ENCODE data around the gene MSX2. TPM values are rescaled to one million over a fixed set of nuclear protein-coding genes. Genes with fewer than 3 reads are reported as not detected.

Gene MSX2
- total and polyA plus RNA-seq, 4 donors: 0.34 to 2.1 (median 0.80) TPM

DNA sequence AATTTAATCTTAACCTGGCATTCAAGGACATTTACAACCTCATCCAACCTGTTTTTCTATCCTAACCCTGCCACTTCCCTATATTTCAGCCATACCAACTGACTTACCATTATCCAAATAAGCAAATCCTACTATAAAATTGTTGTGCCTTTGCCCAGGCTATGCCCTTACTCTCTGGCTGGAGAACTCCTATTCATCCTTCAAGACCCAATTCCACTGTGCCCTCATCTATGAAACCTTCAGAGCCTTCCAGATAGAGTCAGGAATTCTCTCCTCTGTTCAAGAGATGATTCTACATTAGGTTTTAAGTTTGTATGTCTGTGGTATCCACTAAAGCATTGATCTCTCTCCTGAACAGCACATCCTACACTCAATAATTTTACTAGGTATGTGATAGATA, 46.3 kb upstream of the MSX2 start:
- no peaks in the 10 kb centered on the region for H3K36me3 ChIP-seq (ENCODE audit: control insufficient read depth in 4 of 4, insufficient read depth in 4 of 4, low read length in 4 of 4)
- no peaks in the 10 kb centered on the region for H3K4me1 ChIP-seq (ENCODE audit: control insufficient read depth in 5 of 5, insufficient read depth in 5 of 5, low read length in 5 of 5)
- H3K9ac ChIP-seq (ENCODE audit: insufficient read depth in 1 of 2, low read length in 2 of 2): no peak overlapping the region
- DNase-seq (no peak), ATAC-seq (ENCODE audit: insufficient read depth, low FRiP score) (no peak)
- no peak overlapping the region for H3K4me3 ChIP-seq
- H3K27me3 ChIP-seq (ENCODE audit: control insufficient read depth in 3 of 3, insufficient read depth in 3 of 3, low read length in 2 of 3): peaks cover 3 to 6% (median 3%) of the 10 kb centered on the region in 3 donors
- H3K27ac ChIP-seq (ENCODE audit: low read depth in 1 of 2, low read length in 1 of 2): no peak overlapping the region
- TF ChIP-seq, protein P1, sequence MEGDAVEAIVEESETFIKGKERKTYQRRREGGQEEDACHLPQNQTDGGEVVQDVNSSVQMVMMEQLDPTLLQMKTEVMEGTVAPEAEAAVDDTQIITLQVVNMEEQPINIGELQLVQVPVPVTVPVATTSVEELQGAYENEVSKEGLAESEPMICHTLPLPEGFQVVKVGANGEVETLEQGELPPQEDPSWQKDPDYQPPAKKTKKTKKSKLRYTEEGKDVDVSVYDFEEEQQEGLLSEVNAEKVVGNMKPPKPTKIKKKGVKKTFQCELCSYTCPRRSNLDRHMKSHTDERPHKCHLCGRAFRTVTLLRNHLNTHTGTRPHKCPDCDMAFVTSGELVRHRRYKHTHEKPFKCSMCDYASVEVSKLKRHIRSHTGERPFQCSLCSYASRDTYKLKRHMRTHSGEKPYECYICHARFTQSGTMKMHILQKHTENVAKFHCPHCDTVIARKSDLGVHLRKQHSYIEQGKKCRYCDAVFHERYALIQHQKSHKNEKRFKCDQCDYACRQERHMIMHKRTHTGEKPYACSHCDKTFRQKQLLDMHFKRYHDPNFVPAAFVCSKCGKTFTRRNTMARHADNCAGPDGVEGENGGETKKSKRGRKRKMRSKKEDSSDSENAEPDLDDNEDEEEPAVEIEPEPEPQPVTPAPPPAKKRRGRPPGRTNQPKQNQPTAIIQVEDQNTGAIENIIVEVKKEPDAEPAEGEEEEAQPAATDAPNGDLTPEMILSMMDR (IDR thresholded peaks at IDR 0.05; ENCODE audit: control extremely low read depth, extremely low read depth): no peak
- H3K9me3 ChIP-seq (ENCODE audit: control insufficient read depth in 4 of 4, insufficient read depth in 3 of 4, low read length in 3 of 4): peaks cover 0 to 3% (median 1%) of the 10 kb centered on the region in 4 donors

DNA sequence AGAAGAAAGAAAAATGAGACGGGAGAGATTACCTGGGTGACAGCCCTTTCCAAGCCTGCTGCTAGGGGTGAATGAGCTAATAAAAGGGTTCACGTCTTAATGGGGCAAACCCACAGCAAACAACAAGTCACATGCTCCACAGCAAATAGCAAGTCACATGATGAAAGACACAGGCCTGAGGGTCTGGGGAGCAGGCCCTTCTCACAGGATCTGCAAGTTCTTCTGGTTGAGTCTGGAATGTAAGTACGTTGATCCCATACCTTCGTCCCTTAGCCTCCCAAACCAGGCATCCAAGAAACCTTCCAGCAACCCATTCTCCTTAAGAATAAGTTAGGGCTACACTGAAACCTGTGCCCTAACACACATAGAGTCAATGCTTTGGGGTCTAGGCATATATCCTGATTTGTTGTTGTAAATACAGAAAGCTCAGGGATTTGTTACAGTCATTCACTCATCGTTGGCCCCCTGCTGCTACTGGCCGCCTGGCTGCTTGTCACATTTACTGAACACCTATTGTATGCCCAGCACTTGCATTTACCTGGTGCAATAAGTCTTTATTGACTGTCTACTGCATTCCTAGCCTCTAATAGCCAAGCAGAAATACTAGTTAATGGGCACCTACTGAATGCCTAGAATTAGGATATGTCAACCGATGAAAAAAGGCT, 43.3 kb upstream of the MSX2 start:
- Histone ChIP-seq H3K9ac (ENCODE audit: insufficient read depth in 1 of 2, low read length in 2 of 2) (no peak overlapping the region), H3K27ac (ENCODE audit: low read depth in 1 of 2, low read length in 1 of 2) (no peak overlapping the region), H3K27me3 (ENCODE audit: control insufficient read depth in 3 of 3, insufficient read depth in 3 of 3, low read length in 2 of 3) (peaks cover under 1 to 7% (median 5%) of the 10 kb centered on the region in 3 donors), H3K36me3 (ENCODE audit: control insufficient read depth in 4 of 4, insufficient read depth in 4 of 4, low read length in 4 of 4) (no peaks in the 10 kb centered on the region), H3K9me3 (ENCODE audit: control insufficient read depth in 4 of 4, insufficient read depth in 3 of 4, low read length in 3 of 4) (peaks cover 0 to 3% (median 1%) of the 10 kb centered on the region in 4 donors), H3K4me3 (no peak overlapping the region), H3K4me1 (ENCODE audit: control insufficient read depth in 5 of 5, insufficient read depth in 5 of 5, low read length in 5 of 5) (no peaks in the 10 kb centered on the region)
- ATAC-seq (ENCODE audit: insufficient read depth, low FRiP score) (no peak), DNase-seq (no peak)
- TF ChIP-seq, protein P1 (IDR thresholded peaks at IDR 0.05; ENCODE audit: control extremely low read depth, extremely low read depth): no peak
- 80 to 84% methylated on average over 7 of the region's 7 CpGs for WGBS, 2 donors

DNA sequence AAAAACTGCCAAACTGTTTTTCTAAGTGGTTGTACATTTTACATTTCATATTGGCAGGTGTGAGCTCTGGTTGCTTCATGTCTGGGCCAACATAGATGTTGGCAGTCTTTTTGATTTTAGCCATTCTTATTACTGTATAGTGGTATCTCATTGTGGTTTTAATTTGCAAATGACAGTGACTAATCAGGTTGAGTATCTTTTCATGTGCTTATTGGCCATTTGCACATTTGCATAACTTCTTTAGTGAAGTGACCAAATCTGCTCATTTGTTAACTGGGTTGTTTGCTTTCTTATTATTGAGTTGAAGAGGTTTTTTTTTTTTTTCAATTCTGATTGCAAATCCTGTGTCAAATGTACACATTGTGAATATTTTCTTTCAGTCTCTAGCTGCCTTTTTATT, 36.9 kb upstream of the MSX2 start:
- Histone ChIP-seq H3K36me3 (ENCODE audit: control insufficient read depth in 4 of 4, insufficient read depth in 4 of 4, low read length in 4 of 4) (no peaks in the 10 kb centered on the region), H3K4me1 (ENCODE audit: control insufficient read depth in 5 of 5, insufficient read depth in 5 of 5, low read length in 5 of 5) (peaks cover 0 to 4% (median 0%) of the 10 kb centered on the region in 5 donors), H3K9me3 (ENCODE audit: control insufficient read depth in 4 of 4, insufficient read depth in 3 of 4, low read length in 3 of 4) (peaks cover 0 to 2% (median 0%) of the 10 kb centered on the region in 4 donors), H3K27ac (ENCODE audit: low read depth in 1 of 2, low read length in 1 of 2) (no peak overlapping the region), H3K4me3 (no peak overlapping the region), H3K27me3 (ENCODE audit: control insufficient read depth in 3 of 3, insufficient read depth in 3 of 3, low read length in 2 of 3) (peaks cover 8 to 64% (median 60%) of the 10 kb centered on the region in 3 donors), H3K9ac (ENCODE audit: insufficient read depth in 1 of 2, low read length in 2 of 2) (no peak overlapping the region)
- TF ChIP-seq, protein P1 (IDR thresholded peaks at IDR 0.05; ENCODE audit: control extremely low read depth, extremely low read depth): no peak
- DNase-seq (no peak), ATAC-seq (ENCODE audit: insufficient read depth, low FRiP score) (no peak)
